ENCODE data around the gene CIAO2B.
"Not testable (repeated sequence)": the region's sequence is repeated elsewhere in the genome, so short reads cannot be mapped to it uniquely, and the experiment has no call there.

The CIAO2B gene

GRCh38 chr16:66906916-66907836, 27.0 kb downstream of the CIAO2B start:
- DNase-seq (ENCODE audit: low read depth, low spot score) = no peak
- H3K27ac ChIP-seq = no peak overlapping the region

GRCh38 chr16:66905633-66906539, 28.3 kb downstream of the CIAO2B start:
- DNase-seq (ENCODE audit: low read depth, low spot score) = no peak
- H3K27ac ChIP-seq = no peak overlapping the region

GRCh38 chr16:66904846-66905632, 29.2 kb downstream of the CIAO2B start:
- no peak overlapping the region for H3K27ac ChIP-seq
- DNase-seq (ENCODE audit: low read depth, low spot score) = no peak

DNA sequence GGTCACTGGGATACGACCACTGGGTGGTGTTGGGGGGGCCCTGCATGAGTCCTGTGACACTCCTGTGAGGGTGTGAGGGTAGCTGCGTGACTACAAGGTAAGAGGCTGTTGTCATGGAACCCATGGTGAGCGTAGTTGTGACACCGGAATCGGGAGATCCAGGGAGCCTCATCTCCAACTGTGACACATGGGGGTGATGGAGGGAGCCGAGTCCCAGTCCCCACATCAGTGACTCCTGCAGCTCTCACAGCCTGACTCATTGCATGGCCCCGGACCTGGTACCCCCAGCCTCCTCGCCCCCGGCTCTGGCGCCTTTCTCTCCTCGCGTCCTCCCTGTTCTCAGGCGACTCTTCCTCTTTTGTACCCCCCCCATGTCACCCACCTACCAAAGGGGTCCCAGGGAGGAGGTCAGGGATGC, 29.8 kb downstream of the CIAO2B start:
- DNase-seq (ENCODE audit: low read depth, low spot score) = no peak
- no peak overlapping the region for H3K27ac ChIP-seq

- no peak for DNase-seq (ENCODE audit: low read depth, low spot score)
- no peak overlapping the region for H3K27ac ChIP-seq
Measured at GRCh38 chr16:66903544-66904427, 30.4 kb downstream of the CIAO2B start.

DNA sequence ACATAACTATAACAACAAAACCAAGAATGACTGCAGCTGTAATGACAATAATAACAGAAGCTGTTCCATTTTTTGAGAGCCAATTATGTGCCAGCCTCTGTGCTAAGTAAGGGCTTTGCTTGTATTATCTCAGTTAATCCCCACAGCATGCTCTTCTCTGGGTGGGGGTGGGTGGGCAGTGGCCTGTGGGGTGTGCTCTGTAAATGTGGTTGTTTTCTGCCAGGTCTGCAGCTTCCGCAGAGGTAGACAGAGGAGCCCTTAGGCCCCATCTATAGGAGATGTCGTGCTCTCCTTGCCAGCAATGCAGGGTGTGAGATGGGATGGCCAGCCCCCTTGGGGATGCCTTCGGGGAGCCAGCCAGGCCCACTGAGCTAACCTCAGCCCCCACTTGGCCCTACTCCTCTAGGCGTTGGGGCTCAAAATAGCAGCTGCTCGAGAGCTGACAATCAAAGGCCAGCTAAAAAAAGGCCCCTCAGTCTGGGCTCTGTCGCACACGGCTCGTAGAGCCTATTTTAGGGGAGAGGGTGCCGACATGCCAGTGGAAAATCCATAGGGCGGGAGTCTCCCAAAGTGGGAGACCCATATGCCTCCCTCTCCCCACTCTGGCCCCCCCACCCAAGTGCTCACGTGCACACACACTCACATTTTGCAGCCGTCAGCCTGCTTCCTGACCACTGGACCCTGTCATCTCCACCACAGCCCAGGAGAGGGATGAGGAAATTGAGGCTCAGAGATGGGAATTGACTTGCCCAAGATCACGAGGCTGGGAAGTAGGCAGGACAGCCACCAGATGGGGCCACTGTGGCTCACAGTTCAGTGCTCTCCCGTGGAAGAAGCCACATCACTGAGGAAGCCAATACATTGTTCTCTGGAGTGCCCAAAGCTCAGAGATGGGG, 31.3 kb downstream of the CIAO2B start:
- H3K27ac ChIP-seq = no peak overlapping the region
- no peak for DNase-seq (ENCODE audit: low read depth, low spot score)

DNA sequence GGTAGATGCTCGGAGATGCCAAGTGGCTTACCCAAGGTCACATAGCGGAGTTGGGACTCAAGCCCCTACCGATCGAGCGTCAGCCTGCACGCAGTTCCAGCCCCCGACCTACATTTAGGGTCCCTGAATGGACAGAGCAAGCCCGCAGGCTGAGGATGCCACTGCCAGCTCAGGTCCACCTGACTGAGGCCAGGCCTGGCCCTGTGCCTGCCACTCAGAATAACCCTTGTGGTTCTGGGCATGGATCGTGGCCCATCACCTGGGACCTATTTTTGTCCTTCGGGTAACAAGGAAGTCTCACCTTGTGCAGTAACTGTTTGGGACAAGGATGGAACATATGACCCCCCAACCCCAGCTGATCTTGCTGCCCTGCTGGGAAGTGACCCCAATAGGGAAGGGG, 32.6 kb downstream of the CIAO2B start:
- DNase-seq (ENCODE audit: low read depth, low spot score) = no peak
- H3K27ac ChIP-seq = no peak overlapping the region

DNA sequence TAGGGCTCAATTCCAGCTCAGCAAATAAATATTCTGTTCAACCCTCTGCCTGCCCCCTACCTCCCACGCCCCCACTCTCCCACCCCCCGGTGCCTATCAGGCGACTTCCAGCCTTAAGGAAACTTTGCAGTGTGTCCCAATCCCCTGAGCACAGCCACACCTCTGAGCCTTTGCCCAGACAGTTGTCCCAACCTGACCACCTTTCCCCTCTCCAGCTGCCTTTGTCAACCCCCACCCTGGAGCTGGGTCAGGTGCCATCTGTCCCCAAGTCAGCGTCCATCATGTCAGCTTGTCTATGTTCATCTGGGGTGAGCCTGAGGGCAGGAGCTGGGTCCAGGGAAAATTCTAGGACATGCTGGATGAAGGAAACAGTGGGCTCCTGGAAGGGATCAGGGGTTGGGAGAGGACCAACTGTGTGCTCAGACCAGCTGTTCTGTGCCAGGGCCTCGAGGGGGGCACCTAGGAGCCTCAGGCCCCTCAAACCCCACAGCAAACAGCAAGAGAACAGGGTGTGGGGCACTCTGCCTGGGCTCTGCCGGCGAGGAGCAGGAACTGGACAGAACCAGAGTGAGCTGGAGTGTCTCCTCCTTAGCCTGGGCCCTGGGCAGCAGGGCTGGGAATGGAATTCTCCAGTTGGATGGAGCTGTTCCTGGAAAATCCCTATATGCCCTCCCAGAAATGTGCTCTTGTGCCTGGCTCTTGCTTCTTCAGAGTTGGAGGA, 33.3 kb downstream of the CIAO2B start:
- DNase-seq (ENCODE audit: low read depth, low spot score) = no peak

DNA sequence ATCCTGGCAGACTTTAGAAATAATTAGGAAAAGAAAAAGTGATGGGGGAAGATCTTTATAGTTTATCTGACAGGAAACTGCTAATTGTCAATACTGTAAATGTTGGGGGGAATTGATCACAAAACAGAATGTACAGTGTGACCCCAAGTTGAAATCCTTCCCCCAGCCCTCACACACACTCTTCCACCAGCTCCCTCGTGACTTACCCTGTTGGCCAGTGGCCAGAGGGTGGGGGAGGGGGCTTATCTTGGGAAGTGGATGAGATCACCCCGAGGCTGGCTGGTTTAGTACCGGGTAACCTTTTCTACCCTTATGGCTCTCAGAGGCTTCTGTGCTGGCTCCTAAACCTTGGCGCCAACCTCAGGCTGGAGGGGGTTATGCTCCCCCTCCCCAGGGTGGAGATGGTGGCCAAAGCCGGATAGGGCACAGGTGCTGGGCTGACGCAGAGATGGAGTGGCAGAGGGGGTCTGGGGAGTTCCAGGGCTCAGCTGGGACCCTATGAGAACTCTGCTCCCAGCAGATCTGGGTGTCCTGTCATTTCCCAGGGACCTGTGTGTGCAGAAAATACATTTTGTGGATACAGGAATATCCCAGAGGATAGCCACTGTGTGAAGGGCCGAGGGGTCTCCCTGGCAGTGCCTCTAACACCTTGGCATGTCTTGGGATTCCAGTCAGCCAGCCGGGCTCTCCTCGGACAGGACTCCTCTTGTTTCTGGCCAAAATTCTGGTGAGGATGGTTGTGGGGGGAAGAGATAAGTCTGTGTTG, 34.1 kb downstream of the CIAO2B start:
- DNase-seq (ENCODE audit: low read depth, low spot score) = no peak
- peak overlapping the region; percentile 84 for H3K27ac ChIP-seq

More for the DNA sequence above, 33.3 kb downstream of the CIAO2B start:
- no peak overlapping the region for H3K27ac ChIP-seq

- no peak for DNase-seq (ENCODE audit: low read depth, low spot score)
- H3K27ac ChIP-seq = peak overlapping the region; percentile 84
Measured at GRCh38 chr16:66899310-66899944, 34.8 kb downstream of the CIAO2B start.

DNA sequence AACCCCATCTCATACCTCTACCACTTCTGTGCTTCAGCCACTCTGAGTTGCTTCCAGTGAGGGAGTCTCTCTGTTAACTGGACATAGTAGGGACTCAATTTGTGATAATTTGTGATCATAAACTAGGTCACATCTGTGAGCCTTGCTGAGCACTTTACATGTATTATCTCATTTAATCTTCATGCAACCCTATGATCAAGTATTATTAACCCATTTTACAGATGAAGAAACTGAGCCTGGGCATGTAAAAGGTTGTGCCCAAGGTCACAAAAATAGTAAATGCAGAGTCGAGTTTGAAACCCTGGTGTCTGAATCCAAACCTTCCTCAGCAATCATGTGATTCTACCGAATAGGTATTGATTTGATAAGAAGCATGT, 35.3 kb downstream of the CIAO2B start:
- H3K27ac ChIP-seq = peak overlapping the region; percentile 84
- DNase-seq (ENCODE audit: low read depth, low spot score) = no peak

DNA sequence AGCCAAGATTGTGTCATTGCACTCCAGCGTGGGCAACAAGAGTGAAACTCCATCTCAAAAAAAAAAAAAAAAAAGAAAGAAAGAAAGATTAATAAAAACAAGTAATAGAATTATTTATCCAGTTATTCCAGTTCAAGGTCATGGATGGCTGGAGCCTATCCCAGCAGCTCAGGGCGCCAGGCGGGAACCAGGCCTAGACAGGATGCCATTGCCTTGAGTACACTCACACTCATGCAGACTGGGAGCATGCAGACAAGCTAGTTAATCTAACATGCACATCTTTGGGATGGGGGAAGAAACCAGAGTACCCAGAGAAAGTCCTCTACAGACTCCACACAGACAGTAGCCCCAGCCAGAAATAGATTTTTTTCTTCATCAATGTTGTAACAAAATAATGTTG, 36.0 kb downstream of the CIAO2B start:
- peak overlapping the region; percentile 84 for H3K27ac ChIP-seq
- DNase-seq (ENCODE audit: low read depth, low spot score) = peak; percentile 46

DNA sequence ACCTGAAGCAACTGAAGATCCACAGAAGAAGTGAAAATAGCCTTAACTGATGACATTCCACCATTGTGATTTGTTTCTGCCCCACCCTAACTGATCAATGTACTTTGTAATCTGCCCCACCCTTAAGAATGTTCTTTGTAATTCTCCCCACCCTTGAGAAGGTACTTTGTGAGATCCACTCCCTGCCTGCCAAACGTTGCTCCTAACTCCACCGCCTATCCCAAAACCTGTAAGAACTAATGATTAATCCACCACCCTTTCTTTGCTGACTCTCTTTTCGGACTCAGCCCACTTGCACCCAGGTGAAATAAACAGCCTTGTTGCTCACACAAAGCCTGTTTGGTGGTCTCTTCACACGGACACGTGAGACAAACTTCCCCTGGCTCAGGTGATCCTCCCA, 37.5 kb downstream of the CIAO2B start:
- H3K27ac ChIP-seq = peak overlapping the region; percentile 84

DNA sequence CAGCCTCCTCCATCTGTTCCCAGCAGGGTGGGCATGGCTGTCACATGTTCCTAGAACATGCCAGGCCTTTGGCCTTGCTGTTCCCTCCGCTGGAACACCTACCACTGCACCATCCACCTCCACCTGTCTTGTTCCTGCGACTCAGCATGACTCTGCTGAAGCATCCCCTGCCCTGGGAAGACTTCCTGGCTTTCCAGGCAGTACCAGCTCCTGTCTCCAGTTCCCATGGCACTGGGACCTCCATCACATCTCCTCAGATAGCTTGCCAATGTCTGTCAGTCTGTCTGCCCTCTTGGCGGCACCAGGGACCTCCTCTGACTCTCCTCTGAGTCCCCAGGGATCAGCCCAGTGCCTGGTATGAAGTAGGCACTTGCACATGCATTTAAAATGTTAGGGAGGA, 38.2 kb downstream of the CIAO2B start:
- peak overlapping the region; percentile 84 for H3K27ac ChIP-seq
- DNase-seq (ENCODE audit: low read depth, low spot score) = no peak

More for the DNA sequence above, 37.5 kb downstream of the CIAO2B start:
- not testable (repeated sequence) for DNase-seq (ENCODE audit: low read depth, low spot score)

DNA sequence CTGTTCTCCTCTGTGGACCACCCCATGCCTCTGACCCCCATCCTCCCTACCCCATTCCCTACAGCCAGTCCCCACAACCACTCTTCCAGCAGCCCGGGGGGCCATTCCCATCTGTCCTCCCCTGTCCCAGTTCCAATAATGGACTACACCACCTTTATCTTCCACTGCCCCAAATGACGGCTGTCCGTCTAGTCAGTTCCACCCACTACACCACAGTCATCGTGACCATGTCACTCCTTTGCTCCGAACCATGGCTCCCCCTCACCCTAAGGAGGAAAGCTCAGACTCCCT, 38.6 kb downstream of the CIAO2B start:
- no peak for DNase-seq (ENCODE audit: low read depth, low spot score)
- peak overlapping the region; percentile 84 for H3K27ac ChIP-seq

GRCh38 chr16:66894948-66895688, 39.1 kb downstream of the CIAO2B start:
- DNase-seq (ENCODE audit: low read depth, low spot score) = peak; percentile 26

More at GRCh38 chr16:66894948-66895688, 39.1 kb downstream of the CIAO2B start:
- H3K27ac ChIP-seq = peak overlapping the region; percentile 84
